HEK293 (cell line): Measurements from ENCODE around the gene RNF111.

Experiments used
- ATF2 ChIP-seq: fragments of 450-650 bp; formaldehyde crosslinking; IDR thresholded peaks from 2 replicates; pipeline ENCODE4 v1.5.1; 2016; ENCODE audit warnings: missing biosample characterization, missing genetic modification characterization, low read depth
- CTCF ChIP-seq: fragments of 450-650 bp; formaldehyde crosslinking; IDR thresholded peaks from 2 replicates; pipeline ENCODE4 v1.5.1; 2016; ENCODE audit warnings: missing biosample characterization, missing genetic modification characterization
- KLF7 ChIP-seq: fragments of 450-650 bp; formaldehyde crosslinking; IDR thresholded peaks from 2 replicates; pipeline ENCODE4 v1.5.1; 2016; ENCODE audit warnings: missing biosample characterization, missing genetic modification characterization, borderline replicate concordance
- PBX3 ChIP-seq: sonication (generic); formaldehyde crosslinking; IDR thresholded peaks from 2 replicates; pipeline ENCODE4 v1.8.1; 2022; ENCODE audit warnings: mild to moderate bottlenecking, moderate library complexity, missing genetic modification reagents
- REST ChIP-seq: fragments of 450-650 bp; formaldehyde crosslinking; IDR thresholded peaks from 2 replicates; pipeline ENCODE4 v1.5.1; 2016; ENCODE audit warnings: missing biosample characterization, missing genetic modification characterization
- ZNF239 ChIP-seq: fragments of 450-650 bp; formaldehyde crosslinking; IDR thresholded peaks from 2 replicates; pipeline ENCODE4 v1.5.1; 2016; ENCODE audit warnings: missing biosample characterization, missing genetic modification characterization
- ZNF266 ChIP-seq: fragments of 450-650 bp; formaldehyde crosslinking; IDR thresholded peaks from 2 replicates; pipeline ENCODE4 v1.5.1; 2016; ENCODE audit warnings: missing biosample characterization, missing genetic modification characterization, low read depth
- ZNF350 ChIP-seq: fragments of 450-650 bp; formaldehyde crosslinking; IDR thresholded peaks from 2 replicates; pipeline ENCODE4 v1.5.0; 2017; ENCODE audit warnings: missing biosample characterization, mild to moderate bottlenecking, missing genetic modification characterization
- ZNF626 ChIP-seq: fragments of 450-650 bp; sonication (Bioruptor Pico); formaldehyde crosslinking; IDR thresholded peaks from 2 replicates; pipeline ENCODE4 v1.5.1; 2018; ENCODE audit warnings: missing biosample characterization, missing genetic modification characterization, inconsistent platforms
- ZNF791 ChIP-seq: fragments of 450-650 bp; formaldehyde crosslinking; IDR thresholded peaks from 2 replicates; pipeline ENCODE4 v1.5.1; 2016; ENCODE audit warnings: missing biosample characterization, missing genetic modification characterization
- ZSCAN16 ChIP-seq: fragments of 450-650 bp; formaldehyde crosslinking; IDR thresholded peaks from 2 replicates; pipeline ENCODE4 v1.5.1; 2016; ENCODE audit warnings: missing biosample characterization, missing genetic modification characterization

- TF ChIP-seq ZNF791 (tag by site-specific recombination): no peak
- TF ChIP-seq CTCF (tag by site-specific recombination): no peak
- TF ChIP-seq ATF2 (tag by site-specific recombination): no peak
- TF ChIP-seq ZNF350 (tag by site-specific recombination): no peak
- no peak for TF ChIP-seq ZNF266 (tag by site-specific recombination)
- no peak for TF ChIP-seq KLF7 (tag by site-specific recombination)
- no peak for TF ChIP-seq REST (tag by site-specific recombination)
- no peak for TF ChIP-seq ZNF626 (tag by site-specific recombination)
- no peak for TF ChIP-seq ZNF239 (tag by site-specific recombination)
- TF ChIP-seq ZSCAN16 (tag by site-specific recombination): no peak
- TF ChIP-seq PBX3 (CRISPR knock-in tag): no peak
Measured at GRCh38 chr15:59018833-59019232, 31.4 kb downstream of the RNF111 start.
